GM21528 (cell line): Measurements from ENCODE around the gene MLIP.
"Not testable (repeated sequence)": the region's sequence is repeated elsewhere in the genome, so short reads cannot be mapped to it uniquely, and the experiment has no call there.

Experiments used
- ATAC-seq: cut with Tn5 transposase; IDR thresholded peaks from one replicate; pipeline ENCODE4 v1.9.1; 2021; ENCODE audit warnings: mild to moderate bottlenecking, moderate library complexity; ENCODE audit not compliant: unreplicated experiment, low FRiP score

Gene MLIP

GRCh38 chr6:54135665-54136369, 24.6 kb downstream of the MLIP start:
- ATAC-seq, result no peak

- ATAC-seq, result no peak
Measured at GRCh38 chr6:54138795-54139194, 27.6 kb downstream of the MLIP start.

- ATAC-seq, result no peak
Measured at GRCh38 chr6:54140811-54141210, 29.6 kb downstream of the MLIP start.

GRCh38 chr6:54142889-54143519, 31.8 kb downstream of the MLIP start:
- ATAC-seq, result no peak

- no peak for ATAC-seq
Measured at GRCh38 chr6:54151861-54152260, 40.6 kb downstream of the MLIP start.

- no peak for ATAC-seq
Measured at GRCh38 chr6:54156650-54157250, 45.5 kb downstream of the MLIP start.

GRCh38 chr6:54157405-54157804, 46.2 kb downstream of the MLIP start:
- ATAC-seq, result no peak

GRCh38 chr6:54173089-54173488, 61.8 kb downstream of the MLIP start:
- ATAC-seq, result no peak

GRCh38 chr6:54179152-54179551, 67.9 kb downstream of the MLIP start:
- no peak for ATAC-seq

- ATAC-seq, result no peak
Measured at GRCh38 chr6:54183616-54184015, 72.4 kb downstream of the MLIP start.

GRCh38 chr6:54185885-54186284, 74.6 kb downstream of the MLIP start:
- no peak for ATAC-seq

GRCh38 chr6:54188846-54189245, 77.6 kb downstream of the MLIP start:
- ATAC-seq, result no peak

- ATAC-seq, result no peak
Measured at GRCh38 chr6:54191461-54191860, 80.2 kb downstream of the MLIP start.

GRCh38 chr6:54192993-54193392, 81.8 kb downstream of the MLIP start:
- ATAC-seq, result no peak

GRCh38 chr6:54193560-54193959, 82.3 kb downstream of the MLIP start:
- no peak for ATAC-seq

- no peak for ATAC-seq
Measured at GRCh38 chr6:54194067-54194466, 82.8 kb downstream of the MLIP start.

- ATAC-seq, result no peak
Measured at GRCh38 chr6:54195637-54196036, 84.4 kb downstream of the MLIP start.

- no peak for ATAC-seq
Measured at GRCh38 chr6:54196905-54197304, 85.7 kb downstream of the MLIP start.

- ATAC-seq, result no peak
Measured at GRCh38 chr6:54198134-54198533, 86.9 kb downstream of the MLIP start.

GRCh38 chr6:54203474-54204035, 92.3 kb downstream of the MLIP start:
- ATAC-seq, result not testable (repeated sequence)

GRCh38 chr6:54204921-54205591, 93.8 kb downstream of the MLIP start:
- ATAC-seq, result no peak
